Measurements from ENCODE around the gene ZNF57. TPM values are rescaled to one million over a fixed set of nuclear protein-coding genes. Genes with fewer than 3 reads are reported as not detected.
"Not testable (repeated sequence)": the region's sequence is repeated elsewhere in the genome, so short reads cannot be mapped to it uniquely, and the experiment has no call there.

ZNF57 gene
- total RNA-seq, 1 donor from 2014 or later: 4.7 TPM

GRCh38 chr19:2957160-2957559 is 56.4 kb downstream of the ZNF57 start:
- no peak for ATAC-seq

DNA sequence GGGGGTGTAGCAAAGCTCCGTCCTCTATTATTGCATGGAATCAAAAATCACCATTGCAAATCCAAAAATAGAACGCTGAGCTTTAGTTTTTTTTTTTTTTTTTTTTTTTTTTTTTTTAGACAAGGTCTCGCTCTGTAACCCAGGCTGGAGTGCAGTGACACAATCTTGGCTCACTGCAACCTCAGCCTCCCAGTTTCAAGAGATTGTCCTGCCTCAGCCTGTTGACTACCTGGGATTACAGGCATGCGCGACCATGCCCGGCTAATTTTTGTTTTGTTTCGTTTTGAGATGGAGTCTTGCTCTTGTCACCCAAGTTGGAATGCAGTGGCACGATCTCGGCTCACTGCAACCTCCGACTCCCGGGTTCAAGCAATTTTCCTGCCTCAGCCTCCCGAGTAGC is 59.4 kb downstream of the ZNF57 start:
- no peak for ATAC-seq

DNA sequence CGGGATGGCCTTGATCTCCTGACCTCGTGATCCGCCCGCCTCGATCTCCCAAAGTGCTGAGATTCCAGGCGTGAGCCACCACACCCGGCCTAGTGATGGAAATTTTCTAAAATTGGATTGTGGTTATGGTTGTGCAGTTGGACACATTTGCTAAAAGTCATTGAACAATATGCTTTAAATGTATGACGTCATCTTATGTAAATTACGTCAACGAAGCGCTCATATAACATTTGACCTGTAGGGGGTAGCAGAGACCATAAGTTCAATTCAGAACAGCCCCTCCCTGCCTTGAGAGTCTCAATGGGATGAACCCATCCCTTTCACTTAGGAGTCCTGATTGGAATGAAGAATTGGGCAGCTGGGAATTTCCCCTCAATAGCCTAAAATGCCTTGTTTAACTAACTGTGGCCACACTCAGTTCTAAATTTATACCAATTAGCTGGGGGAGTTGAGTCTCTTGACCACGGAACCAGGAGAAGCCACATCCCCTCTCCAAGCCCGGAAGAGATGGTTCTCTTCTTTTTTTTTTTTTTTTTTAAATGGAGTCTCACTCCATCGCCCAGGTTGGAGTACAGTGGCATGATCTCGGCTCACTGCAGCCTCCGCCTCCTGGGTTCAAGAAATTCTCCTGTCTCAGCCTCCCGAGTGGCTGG is 61.4 kb downstream of the ZNF57 start:
- peak; percentile 86 for ATAC-seq

GRCh38 chr19:2963122-2963521 is 62.4 kb downstream of the ZNF57 start:
- no peak for ATAC-seq

- not testable (repeated sequence) for ATAC-seq
These were observed 62.9 kb downstream of the ZNF57 start for GRCh38 chr19:2963631-2964030.

DNA sequence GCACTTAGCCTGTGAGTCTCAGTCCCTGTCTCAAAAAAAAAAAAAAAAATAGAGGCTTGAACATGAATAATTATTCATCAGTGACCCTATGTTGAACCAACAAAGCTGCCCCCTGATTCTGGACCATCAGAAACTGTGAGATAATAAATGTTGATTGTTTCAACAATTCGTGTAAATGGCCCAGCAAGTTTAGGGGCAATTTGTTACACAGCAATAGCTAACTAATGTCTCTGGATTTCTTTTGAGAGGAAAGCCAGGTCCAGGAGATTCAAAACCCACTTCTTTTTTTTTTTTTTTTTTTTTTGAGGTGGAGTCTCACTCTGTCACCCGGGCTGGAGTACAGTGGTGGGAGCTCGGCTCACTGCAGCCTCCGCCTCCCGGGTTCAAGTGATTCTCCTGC is 64.1 kb downstream of the ZNF57 start:
- ATAC-seq: no peak

DNA sequence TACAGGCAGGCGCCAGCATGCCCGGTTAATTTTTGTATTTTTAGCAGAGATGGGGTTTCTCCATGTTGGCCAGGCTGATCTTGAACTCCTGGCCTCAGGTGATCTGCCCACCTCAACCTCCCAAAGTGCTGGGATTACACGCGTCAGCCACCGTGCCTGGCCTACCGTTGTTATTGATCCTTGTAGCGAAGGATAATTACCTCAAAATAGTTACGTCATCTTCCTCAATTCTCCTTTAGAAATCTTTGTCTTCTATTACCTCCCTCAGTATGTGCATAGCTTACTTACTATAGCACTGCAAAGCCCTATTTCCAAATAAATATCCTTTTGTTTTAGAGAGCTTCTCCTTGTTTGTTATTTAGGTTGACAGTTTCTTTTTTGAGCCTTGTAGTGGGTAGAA is 67.2 kb downstream of the ZNF57 start:
- no peak for ATAC-seq

Other genes starting within 250 kb of the ZNF57 start
- 0.68 TPM for gene GNG7, start 198.2 kb upstream of the ZNF57 start, total RNA-seq
- gene DIRAS1, start 179.6 kb upstream of the ZNF57 start, total RNA-seq: 1.00 TPM
- gene SLC39A3, start 160.9 kb upstream of the ZNF57 start, total RNA-seq: 21.0 TPM
- 32.4 TPM for gene SGTA, start 117.7 kb upstream of the ZNF57 start, total RNA-seq
- 50.3 TPM for gene THOP1, start 115.4 kb upstream of the ZNF57 start, total RNA-seq
- 2.7 TPM for gene ZNF554, start 81.1 kb upstream of the ZNF57 start, total RNA-seq
- 1.7 TPM for gene ZNF555, start 59.5 kb upstream of the ZNF57 start, total RNA-seq
- gene ZNF556, start 33.6 kb upstream of the ZNF57 start, total RNA-seq: 0.60 TPM
- 2.4 TPM for gene ZNF77, start 44.0 kb downstream of the ZNF57 start, total RNA-seq
- gene TLE6, start 76.6 kb downstream of the ZNF57 start, total RNA-seq: 0.40 TPM
- 6.3 TPM for gene TLE2, start 128.4 kb downstream of the ZNF57 start, total RNA-seq
- gene TLE5, start 161.6 kb downstream of the ZNF57 start, total RNA-seq: 238 TPM
- gene GNA11, start 193.4 kb downstream of the ZNF57 start, total RNA-seq: 24.2 TPM
- 105 TPM for gene GNA15, start 235.1 kb downstream of the ZNF57 start, total RNA-seq

Data from esophagus mucosa (tissue), 1 donor.